Measurements from ENCODE around the gene ARF6. TPM values are rescaled to one million over a fixed set of nuclear protein-coding genes. Genes with fewer than 3 reads are reported as not detected.

Gene ARF6
- total RNA-seq, 1 experiment from 2014 or later, result 63.2 TPM

DNA sequence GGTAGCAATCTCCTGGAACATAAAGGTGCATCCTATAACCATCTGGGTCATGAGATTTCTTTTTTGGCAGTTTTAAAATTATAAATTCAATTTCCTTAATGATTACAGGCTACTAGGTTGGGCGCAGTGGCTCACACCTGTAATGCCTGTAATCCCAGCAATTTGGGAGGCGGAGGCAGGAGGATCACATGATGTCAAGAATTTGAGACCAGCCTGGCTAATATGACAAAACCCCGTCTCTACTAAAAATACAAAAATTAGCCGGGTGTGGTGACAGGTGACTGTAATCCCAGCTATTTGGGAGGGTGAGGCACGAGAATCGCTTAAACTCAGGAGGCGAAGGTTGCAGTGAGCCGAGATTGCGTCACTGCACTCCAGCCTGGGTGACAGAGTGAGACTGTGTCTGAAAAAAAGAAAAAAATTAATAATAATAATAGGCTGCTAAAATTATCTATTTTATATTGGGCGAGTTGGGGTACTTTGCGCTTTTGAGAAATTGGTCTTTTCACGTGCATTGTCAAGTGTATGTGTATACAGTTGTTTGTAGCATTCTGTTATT is 17.2 kb upstream of the ARF6 start:
- DNase-seq (ENCODE audit: low read depth, low spot score), result no peak
- H3K27ac ChIP-seq (ENCODE audit: low read length), result no peak overlapping the region
- TF ChIP-seq REST (IDR thresholded peaks at IDR 0.05; ENCODE audit: insufficient read depth in 1 of 2, low read depth in 2 of 2, low read length in 1 of 2), result no peak
- TF ChIP-seq SIN3A (IDR thresholded peaks at IDR 0.05; ENCODE audit: borderline replicate concordance, insufficient read depth, low read depth, low read length), result no peak
- no peak for TF ChIP-seq POLR2AphosphoS5 (IDR thresholded peaks at IDR 0.05; ENCODE audit: low read depth, low read length)
- TF ChIP-seq, protein P1, sequence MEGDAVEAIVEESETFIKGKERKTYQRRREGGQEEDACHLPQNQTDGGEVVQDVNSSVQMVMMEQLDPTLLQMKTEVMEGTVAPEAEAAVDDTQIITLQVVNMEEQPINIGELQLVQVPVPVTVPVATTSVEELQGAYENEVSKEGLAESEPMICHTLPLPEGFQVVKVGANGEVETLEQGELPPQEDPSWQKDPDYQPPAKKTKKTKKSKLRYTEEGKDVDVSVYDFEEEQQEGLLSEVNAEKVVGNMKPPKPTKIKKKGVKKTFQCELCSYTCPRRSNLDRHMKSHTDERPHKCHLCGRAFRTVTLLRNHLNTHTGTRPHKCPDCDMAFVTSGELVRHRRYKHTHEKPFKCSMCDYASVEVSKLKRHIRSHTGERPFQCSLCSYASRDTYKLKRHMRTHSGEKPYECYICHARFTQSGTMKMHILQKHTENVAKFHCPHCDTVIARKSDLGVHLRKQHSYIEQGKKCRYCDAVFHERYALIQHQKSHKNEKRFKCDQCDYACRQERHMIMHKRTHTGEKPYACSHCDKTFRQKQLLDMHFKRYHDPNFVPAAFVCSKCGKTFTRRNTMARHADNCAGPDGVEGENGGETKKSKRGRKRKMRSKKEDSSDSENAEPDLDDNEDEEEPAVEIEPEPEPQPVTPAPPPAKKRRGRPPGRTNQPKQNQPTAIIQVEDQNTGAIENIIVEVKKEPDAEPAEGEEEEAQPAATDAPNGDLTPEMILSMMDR (IDR thresholded peaks at IDR 0.05), result no peak
- no peak for TF ChIP-seq TCF7L2 (IDR thresholded peaks at IDR 0.05; ENCODE audit: low read depth, low read length)
- intact Hi-C loops (cut with micrococcal nuclease; ENCODE audit: unreplicated experiment) (no loop called here), in situ Hi-C loops (cut with HindIII; ENCODE audit: low pct_unique_long_range_greater_than_20kb, low sequenced_read_pairs) (no loop called here)
- ChIA-PET CTCF (no interaction called here), POLR2A (no interaction called here)
- H3K36me3 ChIP-seq (ENCODE audit: control insufficient read depth, insufficient read depth, low read length), result no peaks in the 10 kb centered on the region
- H3K4me3 ChIP-seq (ENCODE audit: low read depth in 2 of 2, low read length in 2 of 2), result no peak overlapping the region
- no peaks in the 10 kb centered on the region for H3K27me3 ChIP-seq (ENCODE audit: control insufficient read depth, insufficient read depth, low read length)
- no peaks in the 10 kb centered on the region for H3K9me3 ChIP-seq (ENCODE audit: control insufficient read depth, insufficient read depth, low read depth, low read length)
- H3K4me1 ChIP-seq (ENCODE audit: control insufficient read depth, insufficient read depth, low read length), result peaks cover 8% of the 10 kb centered on the region; the same call in 1 of the 2 replicates
- BruUV-seq (replicated peaks), result no TSS peak
- ATAC-seq, result no peak

GRCh38 chr14:49876563-49877127 is 16.2 kb upstream of the ARF6 start:
- in situ Hi-C loops (cut with HindIII; ENCODE audit: low pct_unique_long_range_greater_than_20kb, low sequenced_read_pairs) (no loop called here), intact Hi-C loops (cut with micrococcal nuclease; ENCODE audit: unreplicated experiment) (no loop called here)
- H3K27me3 ChIP-seq (ENCODE audit: control insufficient read depth, insufficient read depth, low read length), result no peaks in the 10 kb centered on the region
- no peak overlapping the region for H3K4me3 ChIP-seq (ENCODE audit: low read depth in 2 of 2, low read length in 2 of 2)
- no TSS peak for BruUV-seq (replicated peaks)
- no peak for ATAC-seq
- H3K4me1 ChIP-seq (ENCODE audit: control insufficient read depth, insufficient read depth, low read length), result peaks cover 14% of the 10 kb centered on the region; the same call in 1 of the 2 replicates
- no peak for DNase-seq (ENCODE audit: low read depth, low spot score)
- no peak overlapping the region for H3K27ac ChIP-seq (ENCODE audit: low read length)
- POLR2A ChIA-PET, result no interaction called here
- H3K36me3 ChIP-seq (ENCODE audit: control insufficient read depth, insufficient read depth, low read length), result no peaks in the 10 kb centered on the region
- no peaks in the 10 kb centered on the region for H3K9me3 ChIP-seq (ENCODE audit: control insufficient read depth, insufficient read depth, low read depth, low read length)
- TF ChIP-seq, protein P1 (IDR thresholded peaks at IDR 0.05), result no peak
- TF ChIP-seq REST (IDR thresholded peaks at IDR 0.05; ENCODE audit: insufficient read depth in 1 of 2, low read depth in 2 of 2, low read length in 1 of 2) (no peak), SIN3A (IDR thresholded peaks at IDR 0.05; ENCODE audit: borderline replicate concordance, insufficient read depth, low read depth, low read length) (no peak), POLR2AphosphoS5 (IDR thresholded peaks at IDR 0.05; ENCODE audit: low read depth, low read length) (no peak), TCF7L2 (IDR thresholded peaks at IDR 0.05; ENCODE audit: low read depth, low read length) (no peak)
- CTCF ChIA-PET, result no interaction called here

Measured in Panc1 (cell line).